PC-3 (cell line): ENCODE measurements around the gene DPAGT1. TPM values are rescaled to one million over a fixed set of nuclear protein-coding genes. Genes with fewer than 3 reads are reported as not detected.
"Not testable (repeated sequence)": the region's sequence is repeated elsewhere in the genome, so short reads cannot be mapped to it uniquely, and the experiment has no call there.

ENCODE experiments used
- ATAC-seq: fragments of 200-7000 bp; cut with Tn5 transposase; 2 replicates; pipeline ENCODE4 v1.9.1; 2020; ENCODE audit warnings: mild to moderate bottlenecking, moderate library complexity
- BruUV-seq: library from RNA; stranded (reverse); fragments of 400-500 nt; replicated peaks from 2 replicates; lab custom pipeline; 2021; lab: Mats Ljungman, UMichigan
- CTCF ChIA-PET: fragments of 300-600 bp; sonication (Branson Sonifier 250); formaldehyde crosslinking; loops from one replicate; lab custom pipeline; 2022; ENCODE audit warnings: antibody characterized with exemption; lab: Charles Lee
- POLR2A ChIA-PET: fragments of 300-600 bp; sonication (Branson Sonifier 250); formaldehyde crosslinking; loops from one replicate; lab custom pipeline; 2022; ENCODE audit warnings: antibody characterized with exemption; ENCODE audit not compliant: unreplicated experiment; lab: Charles Lee
- DNase-seq: peaks from one replicate; pipeline ENCODE4 v3.0.0-alpha.2; 2015
- H2AFZ ChIP-seq: fragments of 300-600 bp; sonication (generic); 2 replicates; pipeline ENCODE4 v1.6.0; 2016; ENCODE audit warnings: antibody characterized with exemption, low read length
- H3F3A ChIP-seq: fragments of 300-600 bp; sonication (generic); one replicate; pipeline ENCODE4 v1.6.0; 2017; ENCODE audit warnings: antibody characterized with exemption, low read length, control low read depth, mild to moderate bottlenecking; ENCODE audit not compliant: unreplicated experiment
- H3K27ac ChIP-seq: fragments of 300-600 bp; sonication (generic); 2 replicates; pipeline ENCODE4 v1.5.1; 2016; ENCODE audit warnings: mild to moderate bottlenecking, low read length
- H3K27me3 ChIP-seq: fragments of 300-600 bp; sonication (generic); 2 replicates; pipeline ENCODE4 v1.6.1; 2016; ENCODE audit warnings: low read length, mixed read lengths
- H3K36me3 ChIP-seq: fragments of 300-600 bp; sonication (generic); 2 replicates; pipeline ENCODE4 v1.6.1; 2016; ENCODE audit warnings: low read depth, mixed run types, low read length, mixed read lengths
- H3K4me1 ChIP-seq: fragments of 300-600 bp; sonication (generic); 2 replicates; pipeline ENCODE4 v1.5.1; 2016; ENCODE audit warnings: low read length; ENCODE audit not compliant: insufficient read depth
- H3K4me2 ChIP-seq: fragments of 300-600 bp; sonication (generic); 2 replicates; pipeline ENCODE4 v1.6.0; 2016; ENCODE audit warnings: low read length
- H3K4me3 ChIP-seq: fragments of 300-600 bp; sonication (generic); 2 replicates; pipeline ENCODE4 v1.5.1; 2016; ENCODE audit warnings: mild to moderate bottlenecking, low read length, mixed read lengths
- H3K79me2 ChIP-seq: fragments of 300-600 bp; sonication (generic); 2 replicates; pipeline ENCODE4 v1.6.1; 2017; ENCODE audit warnings: low read length, mixed read lengths
- H3K9ac ChIP-seq: fragments of 300-600 bp; sonication (generic); 2 replicates; pipeline ENCODE4 v1.6.0; 2016; ENCODE audit warnings: mild to moderate bottlenecking, low read length
- H3K9me2 ChIP-seq: fragments of 300-600 bp; sonication (generic); replicated peaks from 2 replicates; pipeline ENCODE4 v1.6.1; 2016; ENCODE audit warnings: mixed run types, low read length, mixed read lengths
- H3K9me3 ChIP-seq: fragments of 300-600 bp; sonication (generic); 2 replicates; pipeline ENCODE4 v1.6.1; 2016; ENCODE audit warnings: low read length, mixed read lengths
- H4K20me1 ChIP-seq: fragments of 300-600 bp; sonication (generic); 2 replicates; pipeline ENCODE4 v1.6.1; 2016; ENCODE audit warnings: low read length, mixed read lengths
- CTCF ChIP-seq: fragments of 300-600 bp; sonication (generic); conservative IDR thresholded peaks from 2 replicates; pipeline ENCODE4 v1.5.1; 2017; ENCODE audit warnings: antibody characterized with exemption, low read depth, mild to moderate bottlenecking, low read length
- EZH2 ChIP-seq: fragments of 300-600 bp; sonication (generic); IDR thresholded peaks from one replicate; pipeline ENCODE4 v1.6.1; 2017; ENCODE audit warnings: antibody characterized with exemption, mild to moderate bottlenecking, low read length; ENCODE audit not compliant: unreplicated experiment
- EZH2phosphoT487 ChIP-seq: fragments of 300-600 bp; sonication (generic); IDR thresholded peaks from 2 replicates; pipeline ENCODE4 v1.6.1; 2018; ENCODE audit warnings: mild to moderate bottlenecking, antibody characterized with exemption, low read length, borderline replicate concordance
- intact Hi-C: fragments of 100-400 bp; cut with micrococcal nuclease; formaldehyde crosslinking; loops from 2 replicates; pipeline ENCODE4 v1.9.0; 2023
- total RNA-seq: library from RNA; depleted of rRNA; stranded (reverse); fragments of >200 nt; gene quantifications from 2 replicates; pipeline ENCODE4 v1.2.3, GENCODE V29; 2014

DPAGT1 gene
- total RNA-seq, 1 experiment from 2014 or later: 68.0 TPM

DNA sequence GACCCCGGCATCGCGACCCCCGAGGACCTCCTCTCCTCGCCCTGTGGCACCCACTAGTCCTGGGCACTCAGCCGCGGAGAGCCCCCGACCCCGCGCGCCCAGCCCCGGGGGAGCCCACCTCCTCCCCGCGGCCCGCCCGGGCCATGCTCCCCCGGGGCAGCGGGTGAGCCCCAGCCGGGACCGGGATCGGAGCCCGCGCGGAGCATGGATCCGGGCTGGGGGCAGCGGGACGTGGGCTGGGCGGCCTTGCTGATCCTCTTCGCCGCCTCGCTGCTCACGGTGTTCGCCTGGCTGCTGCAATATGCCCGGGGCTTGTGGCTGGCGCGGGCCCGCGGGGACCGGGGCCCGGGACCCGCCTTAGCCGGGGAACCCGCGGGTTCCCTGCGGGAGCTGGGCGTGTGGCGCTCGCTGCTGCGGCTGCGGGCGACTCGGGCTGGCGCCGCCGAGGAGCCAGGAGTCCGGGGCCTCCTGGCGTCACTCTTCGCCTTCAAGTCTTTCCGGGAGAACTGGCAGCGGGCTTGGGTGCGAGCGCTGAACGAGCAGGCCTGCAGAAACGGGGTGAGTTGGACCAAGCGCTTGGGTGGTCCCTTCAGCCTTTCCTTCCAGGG lies 6.0 kb upstream of the DPAGT1 start:
- H3K27ac ChIP-seq: peak overlapping the region; percentile 36
- ATAC-seq (peak; percentile 17), DNase-seq (no peak)
- peak overlapping the region; percentile 97 for H3K4me3 ChIP-seq
- intact Hi-C loops: loop anchor here (1.0 kb wide), 1 partner anchor 14 kb away; the partner anchor contains the start of gene HINFP
- H3K27me3 ChIP-seq: no peaks in the 10 kb centered on the region
- H2AFZ ChIP-seq: peak overlapping the region; percentile 89
- no peaks in the 10 kb centered on the region for H3K9me2 ChIP-seq
- H3K9me3 ChIP-seq: no peaks in the 10 kb centered on the region
- H3K9ac ChIP-seq: peak overlapping the region; percentile 83
- H3K79me2 ChIP-seq: peaks cover 37% of the 10 kb centered on the region
- peaks cover 29% of the 10 kb centered on the region for H3K4me1 ChIP-seq
- POLR2A ChIA-PET: interaction anchor here (0.6 to 1.2 kb wide), 3 partner anchors 12 to 143 kb away, joined by 3 to 14 read pairs (median 9); partner anchors contain the start of gene HINFP
- peak overlapping the region; percentile 98 for H3K4me2 ChIP-seq
- BruUV-seq: no TSS peak
- TF ChIP-seq CTCF: no peak
- no peak for TF ChIP-seq EZH2
- TF ChIP-seq EZH2phosphoT487: no peak
- H3K36me3 ChIP-seq: peaks cover 19% of the 10 kb centered on the region; the same call in 1 of the 2 replicates
- H3F3A ChIP-seq: no peaks in the 10 kb centered on the region
- no peaks in the 10 kb centered on the region for H4K20me1 ChIP-seq
- CTCF ChIA-PET: interaction anchor here (0.5 kb wide), 1 partner anchor 60 kb away, joined by 4 read pairs; no protein-coding TSS in a partner anchor

DNA sequence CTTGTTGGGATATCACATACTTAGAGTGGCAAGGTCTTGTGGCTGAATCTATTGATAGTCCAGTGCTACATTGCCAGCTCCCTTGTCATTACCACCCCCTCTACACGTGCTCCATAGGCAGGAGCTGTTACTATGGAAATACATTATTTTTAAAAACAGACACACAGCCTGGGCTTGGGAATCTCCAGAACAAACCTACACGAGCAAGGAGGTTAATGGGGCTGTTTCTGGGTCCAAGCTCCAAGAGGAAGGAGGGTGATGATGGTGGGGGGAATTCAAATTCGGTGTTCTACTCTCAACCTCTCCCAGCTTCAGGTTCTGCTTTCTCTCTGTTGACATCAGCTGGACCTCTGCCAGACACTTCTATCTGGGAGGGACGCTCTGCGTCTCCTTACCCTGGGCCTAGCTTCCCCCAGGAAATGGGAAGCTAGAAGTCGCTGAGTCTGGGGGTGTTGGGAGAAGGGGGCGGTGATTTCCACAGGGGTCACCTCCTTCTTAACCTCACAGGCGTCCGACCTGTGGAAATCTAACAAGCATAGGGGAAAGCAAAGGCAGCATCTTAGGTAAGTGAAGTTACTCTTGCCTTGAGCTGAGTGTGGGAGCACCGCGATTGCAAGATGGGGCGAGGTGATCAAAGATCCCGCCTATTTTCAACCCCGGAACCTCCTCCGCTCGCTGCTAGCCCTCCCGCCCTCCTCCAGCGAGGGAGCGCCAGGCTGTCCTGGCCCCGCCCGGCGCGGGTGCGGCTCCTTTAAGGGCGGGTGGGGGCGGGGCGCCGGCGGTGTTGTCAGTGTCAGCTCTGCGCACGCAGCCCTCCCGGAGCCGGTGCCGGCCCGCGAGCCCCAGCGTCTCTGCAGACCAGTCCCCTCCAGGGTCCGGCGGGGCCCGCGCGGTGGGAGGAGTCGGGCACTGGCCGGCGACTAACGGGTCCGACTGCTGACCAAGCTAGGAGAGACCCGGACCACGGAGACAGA lies 5.2 kb upstream of the DPAGT1 start, which contains the start of gene C2CD2L:
Gene C2CD2L, plus strand, starts transcription at position 781 of the 974 bp plus-strand sequence. CDS start 398 bp downstream, outside the sequence.
- peak within 1 kb of the TSS; percentile 97 for H3K4me3 ChIP-seq
- peaks cover 37% of the 10 kb centered on the region for H3K79me2 ChIP-seq
- peaks cover 13% of the 10 kb centered on the region; the same call in 1 of the 2 replicates for H3K36me3 ChIP-seq
- no peaks in the 10 kb centered on the region for H4K20me1 ChIP-seq
- ChIA-PET POLR2A (interaction anchor here (0.6 to 1.2 kb wide), 7 partner anchors 11 to 143 kb away, joined by 3 to 14 read pairs (median 7); partner anchors contain the start of genes HINFP and TRAPPC4), CTCF (interaction anchor here (0.5 to 1.0 kb wide), 2 partner anchors 11 to 59 kb away, joined by 3 to 4 read pairs; a partner anchor contains a TSS)
- DNase-seq: peak; percentile 96
- peak within 1 kb of the TSS; percentile 49 for H3K27ac ChIP-seq
- H3F3A ChIP-seq: no peaks in the 10 kb centered on the region
- ATAC-seq: peak; percentile 77
- peak within 1 kb of the TSS; percentile 83 for H3K9ac ChIP-seq
- peak within 1 kb of the TSS; percentile 98 for H3K4me2 ChIP-seq
- intact Hi-C loops: no loop called here
- H3K27me3 ChIP-seq: no peaks in the 10 kb centered on the region
- no peak for TF ChIP-seq EZH2
- BruUV-seq: TSS peak; percentile 75
- peaks cover 29% of the 10 kb centered on the region for H3K4me1 ChIP-seq
- H2AFZ ChIP-seq: peak within 1 kb of the TSS; percentile 89
- no peaks in the 10 kb centered on the region for H3K9me2 ChIP-seq
- no peaks in the 10 kb centered on the region for H3K9me3 ChIP-seq

DNA sequence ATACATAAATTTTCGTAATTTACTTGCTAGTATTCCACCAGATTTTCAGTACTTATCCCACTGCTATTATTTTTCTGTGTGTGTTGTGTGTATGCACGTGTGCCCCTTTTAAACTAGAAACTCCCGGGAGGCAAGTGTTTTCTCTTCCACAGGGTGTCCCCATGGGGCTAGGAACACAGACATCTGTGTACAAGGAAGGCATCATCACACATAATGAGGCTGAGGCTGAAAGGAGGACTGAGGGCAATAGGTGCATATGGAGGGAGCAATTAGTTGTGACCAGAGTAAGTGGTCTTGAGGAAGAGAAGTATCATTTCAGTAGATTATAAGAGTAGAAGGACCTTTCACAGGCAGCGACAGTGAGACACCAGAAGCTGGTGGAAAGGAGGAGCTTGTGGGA lies 2.1 kb upstream of the DPAGT1 start:
- no TSS peak for BruUV-seq
- no peak overlapping the region for H3K27ac ChIP-seq
- TF ChIP-seq EZH2phosphoT487: no peak
- TF ChIP-seq CTCF: peak; percentile 41; the same call in 1 of the 2 replicates
- H3K79me2 ChIP-seq: peaks cover 46% of the 10 kb centered on the region
- no peaks in the 10 kb centered on the region for H3K27me3 ChIP-seq
- no peak overlapping the region for H3K4me3 ChIP-seq
- intact Hi-C loops: loop anchor here (2.0 kb wide), 3 partner anchors 37 to 93 kb away; partner anchors contain the start of genes SLC37A4 and VPS11
- no peak overlapping the region for H3K9ac ChIP-seq
- no peaks in the 10 kb centered on the region for H4K20me1 ChIP-seq
- H3K36me3 ChIP-seq: no peaks in the 10 kb centered on the region; the same call in 1 of the 2 replicates
- DNase-seq: no peak
- CTCF ChIA-PET: no interaction called here
- POLR2A ChIA-PET: no interaction called here
- no peak overlapping the region for H2AFZ ChIP-seq
- H3F3A ChIP-seq: no peaks in the 10 kb centered on the region
- H3K9me3 ChIP-seq: no peaks in the 10 kb centered on the region
- H3K4me1 ChIP-seq: peaks cover 32% of the 10 kb centered on the region
- H3K9me2 ChIP-seq: no peaks in the 10 kb centered on the region
- ATAC-seq: no peak
- H3K4me2 ChIP-seq: 0 out of 2 replicates have a peak overlapping the region, but pooled peaks have one; percentile 96

DNA sequence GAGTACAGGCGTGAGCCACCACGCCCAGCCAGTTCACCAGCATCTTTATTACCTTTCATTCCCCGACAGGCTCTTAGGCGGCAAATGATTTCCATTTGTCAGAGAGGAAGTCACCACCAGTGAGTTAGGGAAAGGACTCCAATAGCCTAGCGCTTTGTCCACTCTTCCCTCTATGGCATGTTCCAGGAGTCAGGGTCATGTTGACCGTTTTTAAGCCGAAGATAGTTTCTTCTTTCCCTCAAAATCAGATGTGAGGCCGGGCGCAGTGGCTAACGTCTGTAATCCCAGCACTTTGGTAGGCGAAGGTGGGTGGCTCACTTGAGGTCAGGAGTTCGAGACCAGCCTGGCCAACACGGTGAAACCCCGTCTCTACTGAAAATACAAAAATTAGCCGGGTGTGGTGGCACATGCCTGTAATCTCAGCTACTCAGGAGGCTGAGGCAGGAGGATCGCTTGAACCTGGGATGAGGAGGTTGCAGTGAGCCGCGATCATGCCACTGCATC lies 1.6 kb upstream of the DPAGT1 start:
- CTCF ChIA-PET: interaction anchor here (0.7 to 1.7 kb wide), 3 partner anchors 18 to 93 kb away, joined by 3 to 8 read pairs (median 4); partner anchors contain the start of genes HINFP and VPS11
- H4K20me1 ChIP-seq, H3K9me2 ChIP-seq, ATAC-seq, BruUV-seq, DNase-seq, H3K36me3 ChIP-seq, H3F3A ChIP-seq, H3K9me3 ChIP-seq, POLR2A ChIA-PET, H3K27me3 ChIP-seq: not testable (repeated sequence)
- Histone ChIP-seq H2AFZ (peak overlapping the region; percentile 83), H3K27ac (peak overlapping the region; percentile 84), H3K4me1 (peaks cover 26% of the 10 kb centered on the region), H3K9ac (peak overlapping the region; percentile 84), H3K79me2 (peaks cover 44% of the 10 kb centered on the region), H3K4me2 (peak overlapping the region; percentile 96), H3K4me3 (peak overlapping the region; percentile 89)
- intact Hi-C loops: loop anchor here (2.0 kb wide), 3 partner anchors 36 to 94 kb away; partner anchors contain the start of genes SLC37A4 and VPS11
